ENCODE measurements around the gene RNF181. TPM values are rescaled to one million over a fixed set of nuclear protein-coding genes. Genes with fewer than 3 reads are reported as not detected.

The RNF181 gene, protein sequence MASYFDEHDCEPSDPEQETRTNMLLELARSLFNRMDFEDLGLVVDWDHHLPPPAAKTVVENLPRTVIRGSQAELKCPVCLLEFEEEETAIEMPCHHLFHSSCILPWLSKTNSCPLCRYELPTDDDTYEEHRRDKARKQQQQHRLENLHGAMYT
- 124 and 146 TPM in 2 replicates for total RNA-seq

DNA sequence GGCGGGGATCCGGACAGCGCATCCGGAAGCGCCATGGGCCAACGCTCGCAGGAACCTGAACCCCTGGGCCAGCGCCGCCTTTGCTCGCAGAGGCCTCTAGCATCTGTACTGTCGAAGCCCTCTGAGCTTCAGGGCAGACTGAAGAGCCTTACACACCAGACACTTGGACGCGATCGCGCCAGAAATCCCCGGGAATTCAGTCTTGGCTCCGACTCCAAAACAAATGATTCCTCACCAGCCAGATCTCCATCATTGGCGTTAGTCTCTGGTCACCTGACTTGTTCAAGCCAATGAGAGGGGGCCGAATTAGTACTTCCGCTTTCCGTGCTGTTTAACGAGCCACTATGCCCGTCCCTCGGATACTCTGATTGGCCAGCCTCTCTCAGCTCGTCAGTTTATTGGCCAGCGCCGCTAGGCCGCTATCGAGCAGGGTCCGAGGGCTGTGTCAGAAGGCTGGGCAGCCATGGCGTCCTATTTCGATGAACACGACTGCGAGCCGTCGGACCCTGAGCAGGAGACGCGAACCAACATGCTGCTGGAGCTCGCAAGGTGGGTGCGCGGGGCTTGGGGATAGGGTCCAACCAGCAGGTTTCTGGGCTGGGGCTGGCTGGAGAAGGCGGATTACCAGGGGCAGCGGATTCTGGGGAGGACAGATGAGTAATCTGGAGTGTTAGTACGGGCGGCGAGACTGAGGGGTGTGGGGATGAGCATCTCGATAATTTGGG is at the start of gene RNF181:
TSS of gene RNF181 (plus strand) at position 445 of the 725 bp plus-strand sequence. CDS start at position 464, 19 bp downstream.
- Histone ChIP-seq H3K27me3 (ENCODE audit: insufficient read depth, low read length) (no peaks in the 10 kb centered on the region), H3K36me3 (ENCODE audit: insufficient read depth, low read length) (peaks cover 29% of the 10 kb centered on the region), H2AFZ (ENCODE audit: low read length) (peak within 1 kb of the TSS; percentile 79), H3K4me3 (ENCODE audit: insufficient read depth, low read length) (peak within 1 kb of the TSS; percentile 82), H3K27ac (ENCODE audit: low read depth, low read length) (peak within 1 kb of the TSS; percentile 78), H3K4me2 (ENCODE audit: insufficient read depth, low read length) (peak within 1 kb of the TSS; percentile 95), H4K20me1 (ENCODE audit: insufficient read depth, low read length) (peaks cover 12% of the 10 kb centered on the region), H3K79me2 (ENCODE audit: insufficient read depth, low read length) (peaks cover 53% of the 10 kb centered on the region), H3K9me3 (ENCODE audit: low read depth, low read length) (no peaks in the 10 kb centered on the region), H3K4me1 (ENCODE audit: insufficient read depth, low read length) (peaks cover 34% of the 10 kb centered on the region)
- peak; percentile 99 for DNase-seq (ENCODE audit: insufficient read length, low spot score, missing footprints)
- TF ChIP-seq, protein P1, sequence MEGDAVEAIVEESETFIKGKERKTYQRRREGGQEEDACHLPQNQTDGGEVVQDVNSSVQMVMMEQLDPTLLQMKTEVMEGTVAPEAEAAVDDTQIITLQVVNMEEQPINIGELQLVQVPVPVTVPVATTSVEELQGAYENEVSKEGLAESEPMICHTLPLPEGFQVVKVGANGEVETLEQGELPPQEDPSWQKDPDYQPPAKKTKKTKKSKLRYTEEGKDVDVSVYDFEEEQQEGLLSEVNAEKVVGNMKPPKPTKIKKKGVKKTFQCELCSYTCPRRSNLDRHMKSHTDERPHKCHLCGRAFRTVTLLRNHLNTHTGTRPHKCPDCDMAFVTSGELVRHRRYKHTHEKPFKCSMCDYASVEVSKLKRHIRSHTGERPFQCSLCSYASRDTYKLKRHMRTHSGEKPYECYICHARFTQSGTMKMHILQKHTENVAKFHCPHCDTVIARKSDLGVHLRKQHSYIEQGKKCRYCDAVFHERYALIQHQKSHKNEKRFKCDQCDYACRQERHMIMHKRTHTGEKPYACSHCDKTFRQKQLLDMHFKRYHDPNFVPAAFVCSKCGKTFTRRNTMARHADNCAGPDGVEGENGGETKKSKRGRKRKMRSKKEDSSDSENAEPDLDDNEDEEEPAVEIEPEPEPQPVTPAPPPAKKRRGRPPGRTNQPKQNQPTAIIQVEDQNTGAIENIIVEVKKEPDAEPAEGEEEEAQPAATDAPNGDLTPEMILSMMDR (IDR thresholded peaks at IDR 0.05; ENCODE audit: extremely low read depth, low read depth, low read length), result no peak

DNA sequence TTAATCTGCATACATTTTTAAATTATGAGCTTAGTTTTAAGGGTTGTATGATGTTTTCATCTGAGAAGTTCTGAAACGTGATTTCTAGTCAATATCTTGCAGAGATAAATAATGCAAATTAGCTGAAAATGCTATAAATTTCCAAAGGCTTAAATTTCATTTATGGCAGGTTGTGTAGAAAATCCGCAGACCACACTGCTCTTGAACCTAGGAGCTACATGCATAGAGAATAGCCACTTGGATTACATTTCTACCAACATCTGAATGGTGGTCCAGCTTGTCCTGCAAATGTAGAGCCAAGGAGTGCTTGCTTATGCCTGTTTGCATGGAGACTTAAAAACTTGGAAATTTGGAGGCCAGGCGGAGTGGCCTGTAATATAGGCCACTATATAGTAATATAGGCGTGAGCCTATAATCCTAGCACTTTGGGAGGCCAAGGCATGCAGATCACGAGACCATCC is 49.7 kb upstream of the RNF181 start:
- H3K9me3 ChIP-seq (ENCODE audit: low read depth, low read length), result no peaks in the 10 kb centered on the region
- H2AFZ ChIP-seq (ENCODE audit: low read length), result no peak overlapping the region
- TF ChIP-seq, protein P1 (IDR thresholded peaks at IDR 0.05; ENCODE audit: extremely low read depth, low read depth, low read length), result no peak
- peaks cover 63% of the 10 kb centered on the region for H3K36me3 ChIP-seq (ENCODE audit: insufficient read depth, low read length)
- no peaks in the 10 kb centered on the region for H3K27me3 ChIP-seq (ENCODE audit: insufficient read depth, low read length)
- no peak overlapping the region for H3K4me2 ChIP-seq (ENCODE audit: insufficient read depth, low read length)
- H3K4me1 ChIP-seq (ENCODE audit: insufficient read depth, low read length), result peaks cover 32% of the 10 kb centered on the region
- peaks cover 24% of the 10 kb centered on the region for H3K79me2 ChIP-seq (ENCODE audit: insufficient read depth, low read length)
- H3K27ac ChIP-seq (ENCODE audit: low read depth, low read length), result no peak overlapping the region
- H4K20me1 ChIP-seq (ENCODE audit: insufficient read depth, low read length), result peaks cover 25% of the 10 kb centered on the region
- no peak overlapping the region for H3K4me3 ChIP-seq (ENCODE audit: insufficient read depth, low read length)
- DNase-seq (ENCODE audit: insufficient read length, low spot score, missing footprints), result no peak

DNA sequence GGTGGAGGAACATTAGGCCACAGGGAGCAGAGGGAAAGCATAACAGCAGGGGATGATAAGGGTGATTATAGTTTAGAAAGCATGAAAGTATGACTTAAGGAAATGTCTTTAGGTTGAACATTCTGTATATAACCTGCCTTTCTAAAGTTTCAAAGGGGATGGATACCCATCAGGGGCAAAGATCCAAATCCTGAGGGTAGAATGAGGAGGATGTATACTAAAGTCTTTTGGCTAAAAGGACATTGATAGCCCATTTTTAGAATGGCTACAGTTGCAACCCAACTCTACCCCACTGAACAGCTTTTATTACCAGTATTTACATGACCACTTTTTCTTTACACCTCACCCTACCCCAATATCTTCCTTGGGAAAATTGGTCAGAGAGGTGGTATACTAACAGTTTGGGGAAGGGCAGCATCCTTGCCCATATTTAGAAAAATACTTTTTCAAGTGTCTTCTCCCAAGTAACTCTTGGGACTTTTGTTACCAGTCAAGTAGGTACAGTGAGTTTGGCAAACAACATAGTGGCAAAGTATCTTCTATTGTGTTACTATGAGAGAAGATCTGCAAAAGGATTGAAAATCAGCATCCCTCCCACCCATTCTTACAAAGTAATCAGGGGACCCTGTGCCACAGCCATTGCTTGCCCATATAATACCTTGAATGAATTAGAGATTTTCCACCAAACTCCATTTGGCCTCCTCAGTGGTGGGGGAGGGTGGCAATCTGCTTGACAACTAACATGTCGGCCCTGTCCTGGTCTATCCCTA is 48.3 kb upstream of the RNF181 start:
- TF ChIP-seq, protein P1 (IDR thresholded peaks at IDR 0.05; ENCODE audit: extremely low read depth, low read depth, low read length), result no peak
- H3K79me2 ChIP-seq (ENCODE audit: insufficient read depth, low read length), result peaks cover 9% of the 10 kb centered on the region
- no peak overlapping the region for H3K4me3 ChIP-seq (ENCODE audit: insufficient read depth, low read length)
- peaks cover 18% of the 10 kb centered on the region for H3K4me1 ChIP-seq (ENCODE audit: insufficient read depth, low read length)
- H3K36me3 ChIP-seq (ENCODE audit: insufficient read depth, low read length), result peaks cover 61% of the 10 kb centered on the region
- H3K27ac ChIP-seq (ENCODE audit: low read depth, low read length), result no peak overlapping the region
- no peak overlapping the region for H3K4me2 ChIP-seq (ENCODE audit: insufficient read depth, low read length)
- peaks cover 11% of the 10 kb centered on the region for H4K20me1 ChIP-seq (ENCODE audit: insufficient read depth, low read length)
- H2AFZ ChIP-seq (ENCODE audit: low read length), result no peak overlapping the region
- H3K9me3 ChIP-seq (ENCODE audit: low read depth, low read length), result no peaks in the 10 kb centered on the region
- no peak for DNase-seq (ENCODE audit: insufficient read length, low spot score, missing footprints)
- no peaks in the 10 kb centered on the region for H3K27me3 ChIP-seq (ENCODE audit: insufficient read depth, low read length)

Data from osteoblast (primary cell).